SU-DHL-6 (cell line): Measurements from ENCODE around the gene PAK2.

Experiments used
- H2AFZ ChIP-seq: fragments of 200-600 bp; sonication (generic); 2 replicates; pipeline ENCODE4 v1.6.1; 2014; ENCODE audit warnings: low read depth, mild to moderate bottlenecking, moderate library complexity, mixed read lengths, antibody characterized with exemption, low read length; ENCODE audit not compliant: severe bottlenecking
- H3F3A ChIP-seq: fragments of 200-600 bp; shearing (Covaris generic); 2 replicates; pipeline ENCODE4 v1.6.0; 2016; ENCODE audit warnings: antibody characterized with exemption, mild to moderate bottlenecking; ENCODE audit not compliant: insufficient read depth
- H3K27ac ChIP-seq: fragments of 200-600 bp; sonication (generic); 2 replicates; pipeline ENCODE4 v1.5.1; 2016; ENCODE audit warnings: low read depth, mild to moderate bottlenecking, low read length, moderate library complexity, mixed read lengths
- H3K27me3 ChIP-seq: fragments of 200-600 bp; sonication (generic), shearing (Covaris generic); 2 replicates; pipeline ENCODE4 v1.6.0; 2014; ENCODE audit warnings: mild to moderate bottlenecking, low read length
- H3K36me3 ChIP-seq: fragments of 200-600 bp; sonication (generic); 2 replicates; pipeline ENCODE4 v1.6.1; 2014; ENCODE audit warnings: mild to moderate bottlenecking, low read length, mixed read lengths
- H3K4me2 ChIP-seq: fragments of 300-600, 200-600 bp; shearing (Covaris generic), sonication (generic); 2 replicates; pipeline ENCODE4 v1.6.0; 2014; ENCODE audit warnings: low read length, low read depth, mild to moderate bottlenecking; ENCODE audit not compliant: poor library complexity, severe bottlenecking
- H3K4me3 ChIP-seq: fragments of 200-600 bp; sonication (generic); 2 replicates; pipeline ENCODE4 v1.5.1; 2014; ENCODE audit warnings: antibody characterized with exemption, low read length, mild to moderate bottlenecking, mixed read lengths; ENCODE audit not compliant: insufficient read depth, poor library complexity, severe bottlenecking
- H3K79me2 ChIP-seq: fragments of 200-600 bp; sonication (generic); 2 replicates; pipeline ENCODE4 v1.6.1; 2014; ENCODE audit warnings: mild to moderate bottlenecking, low read length, moderate library complexity; ENCODE audit not compliant: insufficient read depth
- H3K9ac ChIP-seq: fragments of 200-600 bp; sonication (generic); 2 replicates; pipeline ENCODE4 v1.7.0; 2014; ENCODE audit warnings: mild to moderate bottlenecking, low read length
- H3K9me2 ChIP-seq: fragments of 200-600 bp; sonication (generic); replicated peaks from 2 replicates; pipeline ENCODE4 v1.6.1; 2014; ENCODE audit warnings: low read length; ENCODE audit not compliant: insufficient read depth
- H3K9me3 ChIP-seq: fragments of 200-600 bp; sonication (generic); 2 replicates; pipeline ENCODE4 v1.6.1; 2014; ENCODE audit warnings: low read length, mixed read lengths; ENCODE audit not compliant: insufficient read depth
- H4K20me1 ChIP-seq: fragments of 200-600 bp; sonication (generic); 2 replicates; pipeline ENCODE4 v1.6.1; 2014; ENCODE audit warnings: low read depth, mild to moderate bottlenecking, antibody characterized with exemption, low read length, moderate library complexity, mixed read lengths
- CTCF ChIP-seq: fragments of 200-600 bp; sonication (generic); IDR thresholded peaks from one replicate; pipeline ENCODE4 v1.5.1; 2017; ENCODE audit warnings: antibody characterized with exemption, mild to moderate bottlenecking, low read length, moderate library complexity; ENCODE audit not compliant: insufficient read depth, poor library complexity, severe bottlenecking
- EZH2phosphoT487 ChIP-seq: fragments of 200-600 bp; sonication (generic), shearing (Covaris generic); conservative IDR thresholded peaks from 2 replicates; pipeline ENCODE4 v1.6.1; 2018; ENCODE audit warnings: mild to moderate bottlenecking, antibody characterized with exemption, low read length, moderate library complexity, mixed read lengths

PAK2 gene

DNA sequence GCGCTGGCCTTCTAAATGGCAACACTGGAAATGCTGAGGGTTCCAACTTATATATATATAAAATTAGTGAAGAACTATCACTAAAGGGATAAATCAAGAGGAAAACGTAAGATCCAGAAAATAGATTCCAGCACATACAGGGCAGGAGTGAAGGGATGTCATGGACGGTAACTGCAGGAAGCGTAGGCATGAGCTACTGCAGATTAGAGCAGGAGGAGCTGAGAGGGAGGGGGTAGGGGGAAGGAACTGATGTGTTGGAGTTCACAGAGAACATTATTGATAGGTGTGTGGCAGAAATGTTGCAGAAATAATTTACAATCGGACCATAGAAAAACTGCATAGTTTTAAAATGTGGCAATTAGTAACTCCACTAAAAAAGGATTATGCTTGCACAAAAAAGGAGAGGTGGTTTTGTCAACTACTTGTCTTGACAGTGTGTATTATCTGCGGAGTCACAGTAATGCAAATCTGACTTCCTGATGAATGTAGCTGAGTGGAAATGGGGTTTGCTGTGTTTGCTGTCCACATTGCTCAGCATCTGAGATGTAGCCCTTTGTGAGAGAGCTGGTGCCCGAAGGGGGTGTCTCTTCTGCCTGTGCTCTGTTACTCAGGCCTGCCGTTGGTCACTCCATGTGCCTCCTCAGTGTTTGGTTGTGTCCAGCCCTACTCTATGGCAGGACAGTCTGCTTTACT is 61.2 kb downstream of the PAK2 start:
- Histone ChIP-seq H2AFZ (no peak overlapping the region), H3K4me3 (no peak overlapping the region), H3K4me2 (no peak overlapping the region), H3K79me2 (peaks cover 16% of the 10 kb centered on the region), H3K9ac (no peak overlapping the region), H4K20me1 (no peaks in the 10 kb centered on the region), H3K27ac (no peak overlapping the region), H3K9me3 (no peaks in the 10 kb centered on the region), H3K27me3 (no peaks in the 10 kb centered on the region), H3K36me3 (peaks cover 18% of the 10 kb centered on the region), H3F3A (peaks cover 4% of the 10 kb centered on the region; the same call in 1 of the 2 replicates), H3K9me2 (no peaks in the 10 kb centered on the region)
- TF ChIP-seq EZH2phosphoT487 (no peak), CTCF (no peak)

- H3K27me3 ChIP-seq, result no peaks in the 10 kb centered on the region
- no peak overlapping the region for H3K4me3 ChIP-seq
- H3K79me2 ChIP-seq, result peaks cover 11% of the 10 kb centered on the region
- H3K4me2 ChIP-seq, result no peak overlapping the region
- H3K9me2 ChIP-seq, result no peaks in the 10 kb centered on the region
- peaks cover 32% of the 10 kb centered on the region for H3K36me3 ChIP-seq
- TF ChIP-seq CTCF, result no peak
- H3K9me3 ChIP-seq, result no peaks in the 10 kb centered on the region
- peaks cover 4% of the 10 kb centered on the region; the same call in 1 of the 2 replicates for H3F3A ChIP-seq
- H3K27ac ChIP-seq, result no peak overlapping the region
- no peak overlapping the region for H3K9ac ChIP-seq
- H4K20me1 ChIP-seq, result no peaks in the 10 kb centered on the region
- no peak overlapping the region for H2AFZ ChIP-seq
These were observed 64.3 kb downstream of the PAK2 start for GRCh38 chr3:196803891-196804468.

DNA sequence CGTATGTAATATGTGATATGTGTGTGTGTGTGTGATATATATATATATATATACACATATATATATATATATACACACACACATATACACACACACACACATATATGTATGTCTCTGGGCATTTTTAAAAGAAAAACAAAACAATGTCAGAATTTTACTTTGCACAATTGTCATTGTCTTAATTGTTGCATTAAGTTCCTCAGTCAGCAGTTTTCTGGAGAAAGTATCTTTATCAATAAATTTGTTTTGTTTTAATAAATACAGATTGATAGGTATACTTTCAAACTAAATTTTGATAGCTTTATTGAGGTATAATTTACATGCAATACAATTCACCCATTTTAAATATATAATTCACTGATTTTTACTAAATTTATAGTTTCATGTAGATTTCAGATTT is 65.1 kb downstream of the PAK2 start:
- peaks cover 4% of the 10 kb centered on the region; the same call in 1 of the 2 replicates for H3K79me2 ChIP-seq
- H3K9me2 ChIP-seq, result no peaks in the 10 kb centered on the region
- H4K20me1 ChIP-seq, result no peaks in the 10 kb centered on the region
- no peaks in the 10 kb centered on the region for H3K27me3 ChIP-seq
- H3K27ac ChIP-seq, result no peak overlapping the region
- H2AFZ ChIP-seq, result no peak overlapping the region
- no peak overlapping the region for H3K4me2 ChIP-seq
- peaks cover 8% of the 10 kb centered on the region; the same call in 1 of the 2 replicates for H3F3A ChIP-seq
- TF ChIP-seq CTCF (no peak), EZH2phosphoT487 (no peak)
- H3K9me3 ChIP-seq, result no peaks in the 10 kb centered on the region
- no peak overlapping the region for H3K9ac ChIP-seq
- H3K4me3 ChIP-seq, result no peak overlapping the region
- H3K36me3 ChIP-seq, result peaks cover 32% of the 10 kb centered on the region
